Pancreas (tissue), 10 donors: ENCODE measurements around the gene CLC. TPM values are rescaled to one million over a fixed set of nuclear protein-coding genes. Genes with fewer than 3 reads are reported as not detected.
"Not testable (repeated sequence)": the region's sequence is repeated elsewhere in the genome, so short reads cannot be mapped to it uniquely, and the experiment has no call there.

Experiments used
- ATAC-seq, 4 donors: fragments of 200-7000 bp; cut with Tn5 transposase; one replicate each; pipeline versions ENCODE4 v1.8.0 to v1.9.1; 2020; ENCODE audit warnings: mild to moderate bottlenecking in 4 of 4, moderate library complexity in 4 of 4
- DNase-seq, 6 donors: peaks; one replicate each; pipeline ENCODE4 v3.0.0-alpha.2; 2020
- FAIRE-seq: peaks from 2 replicates; lab custom pipeline; 2012; peaks lifted over from hg19 to GRCh38; lab: Jason Lieb, UNC
- H3K27ac ChIP-seq, 4 donors: fragments of 200-600 bp; sonication (generic); 1 replicate in 3 of 4; 2 replicates in 1 of 4; pipeline versions ENCODE4 v1.5.0 to v1.8.0; 2020
- H3K27me3 ChIP-seq, 4 donors: fragments of 200-600 bp; one replicate each; pipeline ENCODE4 v1.8.0; 2021
- H3K36me3 ChIP-seq, 3 donors: fragments of 200-600 bp; sonication (generic) in 1 of 3; one replicate each; pipeline versions ENCODE4 v1.5.0 to v1.8.0; 2020 to 2021
- H3K4me1 ChIP-seq, 3 donors: fragments of 200-600 bp; one replicate each; pipeline ENCODE4 v1.8.0; 2021
- H3K4me3 ChIP-seq, 4 donors: fragments of 200-600 bp; sonication (generic) in 2 of 4; one replicate each; pipeline versions ENCODE4 v1.5.0 to v1.8.0; 2020 to 2021
- H3K9me3 ChIP-seq, 4 donors: fragments of 200-600 bp; one replicate each; pipeline ENCODE4 v1.8.0; 2021
- WGBS, 2 donors: extraction: QIAGEN DNeasy Blood & Tissue Kit; methylation state at CpG; one replicate each; pipeline ENCODE4 v1.1.7; 2013; 5-methylcytosine and 5-hydroxymethylcytosine counted together
- intact Hi-C, 3 donors: fragments of 100-400 bp; cut with DNase I; formaldehyde crosslinking; loops; one replicate each; pipeline versions ENCODE4 v1.11.1 to v1.14.2; 2022
- polyA plus RNA-seq, 2 donors: library from polyadenylated mRNA; stranded (reverse); fragments of 200-250 nt; gene quantifications; one replicate each; pipeline ENCODE4 v1.2.3, GENCODE V29; 2013
- total RNA-seq, 6 donors: library from RNA; stranded (reverse); fragmentation: NEBNext Ultra II Directional in 4 of 6; extraction: Animal tissue kit (Norgen Biotek cat#: 25700) in 4 of 6; gene quantifications; one replicate each; pipeline versions ENCODE4 v1.2.1 to v1.2.4, GENCODE V29; 2021 to 2023
- TF ChIP-seq, protein P1 (sequence below), 4 donors: fragments of 200-600 bp; sonication (generic) in 3 of 4; IDR thresholded peaks; one replicate each; pipeline versions ENCODE4 v1.5.0 to v1.8.0; 2021; ENCODE audit warnings: antibody characterized with exemption in 4 of 4
- donor health status: healthy with polysubstance abuse.
- donor health status: DM: no; HTN: no; CAD: no; lungs with moderate emphysema.
- donor health status: DM: no; HTN: no; CAD: no.
- donor health status: control.
- donor health status: control.
- donor health status: Bipolar disorder and iron deficiency.
- donor health status: DM: yes; HTN: yes; CAD: no.
- donor health status: DM: no; HTN: no; CAD: no.
- donor health status: DM: no; HTN: no; CAD: no.
- donor health status: DM: yes; HTN: yes; CAD: no.

CLC gene
- total and polyA plus RNA-seq, 8 donors, result 0.47 to 1.4 TPM; not detected in 6

DNA sequence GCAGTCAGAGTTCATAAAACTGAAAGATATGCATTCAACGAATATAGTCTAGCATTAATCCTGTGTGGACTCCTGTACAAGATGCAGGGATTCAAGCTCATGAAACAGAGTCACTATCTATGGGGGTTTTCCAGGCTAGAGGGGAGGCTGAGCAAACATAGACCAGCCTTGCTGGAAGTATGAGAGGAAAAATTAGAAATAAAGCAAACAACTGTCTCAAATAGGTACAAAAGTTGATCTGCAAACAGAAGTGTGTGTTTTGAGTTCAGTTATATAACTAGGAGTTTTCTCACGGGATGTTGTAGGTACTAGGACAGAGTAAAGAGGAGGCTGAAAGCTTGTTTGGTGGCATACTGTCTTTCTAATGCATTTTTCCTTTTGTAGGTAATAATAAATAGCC is 42.1 kb downstream of the CLC start:
- DNase-seq (no peak), ATAC-seq (no peak), FAIRE-seq (no peak)
- Histone ChIP-seq H3K9me3 (no peaks in the 10 kb centered on the region), H3K36me3 (no peaks in the 10 kb centered on the region), H3K4me1 (no peaks in the 10 kb centered on the region), H3K4me3 (no peak overlapping the region), H3K27ac (no peak overlapping the region), H3K27me3 (no peaks in the 10 kb centered on the region)
- TF ChIP-seq, protein P1, sequence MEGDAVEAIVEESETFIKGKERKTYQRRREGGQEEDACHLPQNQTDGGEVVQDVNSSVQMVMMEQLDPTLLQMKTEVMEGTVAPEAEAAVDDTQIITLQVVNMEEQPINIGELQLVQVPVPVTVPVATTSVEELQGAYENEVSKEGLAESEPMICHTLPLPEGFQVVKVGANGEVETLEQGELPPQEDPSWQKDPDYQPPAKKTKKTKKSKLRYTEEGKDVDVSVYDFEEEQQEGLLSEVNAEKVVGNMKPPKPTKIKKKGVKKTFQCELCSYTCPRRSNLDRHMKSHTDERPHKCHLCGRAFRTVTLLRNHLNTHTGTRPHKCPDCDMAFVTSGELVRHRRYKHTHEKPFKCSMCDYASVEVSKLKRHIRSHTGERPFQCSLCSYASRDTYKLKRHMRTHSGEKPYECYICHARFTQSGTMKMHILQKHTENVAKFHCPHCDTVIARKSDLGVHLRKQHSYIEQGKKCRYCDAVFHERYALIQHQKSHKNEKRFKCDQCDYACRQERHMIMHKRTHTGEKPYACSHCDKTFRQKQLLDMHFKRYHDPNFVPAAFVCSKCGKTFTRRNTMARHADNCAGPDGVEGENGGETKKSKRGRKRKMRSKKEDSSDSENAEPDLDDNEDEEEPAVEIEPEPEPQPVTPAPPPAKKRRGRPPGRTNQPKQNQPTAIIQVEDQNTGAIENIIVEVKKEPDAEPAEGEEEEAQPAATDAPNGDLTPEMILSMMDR (IDR thresholded peaks at IDR 0.05), result no peak
- 31 to 36% methylated on average over 2 of the region's 2 CpGs for WGBS, 2 donors
- intact Hi-C loops, result no loop called here

DNA sequence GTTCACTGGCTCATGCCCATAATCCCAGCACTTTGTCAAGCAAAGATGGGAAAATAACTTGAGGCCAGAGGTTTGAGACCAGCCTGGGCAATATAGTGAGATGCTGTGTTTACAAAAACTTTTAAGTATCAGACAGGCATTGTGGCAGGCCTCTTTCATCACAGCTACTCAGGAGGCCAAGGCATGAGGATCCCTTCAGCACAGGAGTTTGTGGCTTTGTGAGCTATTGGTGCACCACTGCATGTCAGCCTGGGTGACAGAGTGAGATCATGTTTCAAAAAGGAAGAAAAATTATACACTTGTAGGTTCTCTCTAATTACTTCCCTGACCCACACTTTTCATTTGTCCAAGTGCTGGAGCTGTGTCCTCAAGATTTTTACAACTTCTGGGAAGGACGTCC is 45.0 kb downstream of the CLC start:
- Histone ChIP-seq H3K27ac (no peak overlapping the region), H3K9me3 (no peaks in the 10 kb centered on the region), H3K27me3 (no peaks in the 10 kb centered on the region), H3K4me1 (no peaks in the 10 kb centered on the region), H3K4me3 (no peak overlapping the region), H3K36me3 (no peaks in the 10 kb centered on the region)
- DNase-seq, result no peak
- TF ChIP-seq, protein P1 (IDR thresholded peaks at IDR 0.05), result no peak
- WGBS, 2 donors, result 75 to 81% methylated on average over 1 of the region's 1 CpG
- ATAC-seq, result no peak
- intact Hi-C loops, result no loop called here
- FAIRE-seq, result no peak

DNA sequence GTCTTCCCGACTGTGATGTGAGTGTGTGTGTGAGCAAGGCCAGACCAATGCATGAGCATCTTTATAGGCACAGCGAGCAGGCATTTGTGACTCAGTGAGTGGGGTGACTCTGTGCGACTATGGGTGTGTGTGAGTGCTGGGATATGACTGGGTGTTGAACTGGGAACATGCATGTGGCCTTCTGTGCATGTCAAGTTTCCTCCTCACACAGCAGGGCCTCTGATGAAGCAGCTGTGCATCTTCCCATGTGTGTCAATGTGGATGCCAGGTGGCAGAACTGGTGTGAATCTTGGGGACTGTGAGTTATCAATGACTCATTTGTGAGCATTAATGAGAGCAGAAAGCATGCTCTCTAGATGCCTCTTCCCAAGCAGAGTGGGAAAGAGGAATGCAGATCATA is 45.7 kb downstream of the CLC start:
- intact Hi-C loops, result no loop called here
- TF ChIP-seq, protein P1 (IDR thresholded peaks at IDR 0.05), result no peak
- no peak for FAIRE-seq

DNA sequence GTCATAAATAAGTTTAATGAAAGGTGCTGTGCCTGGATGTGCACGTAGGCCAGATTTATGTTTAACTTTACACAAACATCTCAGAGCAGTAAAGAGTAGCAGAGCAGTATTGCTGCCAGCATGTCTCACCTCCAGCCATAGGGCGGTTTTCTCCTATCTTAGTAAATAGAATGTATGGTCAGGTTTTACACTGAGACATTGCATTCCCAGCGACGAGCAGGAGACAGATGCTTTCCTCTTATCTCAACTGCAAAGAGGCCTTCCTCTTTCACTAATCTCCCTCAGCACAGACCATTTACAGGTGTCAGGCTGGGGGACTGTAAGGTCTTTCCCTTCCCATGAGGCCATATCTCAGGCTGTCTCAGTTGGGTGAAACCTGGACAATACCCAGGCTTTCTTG is 49.2 kb downstream of the CLC start:
- not testable (repeated sequence) for FAIRE-seq

More for the DNA sequence above, 45.7 kb downstream of the CLC start:
- 60 to 68% methylated on average over 3 of the region's 3 CpGs for WGBS, 2 donors
- Histone ChIP-seq H3K27me3 (no peaks in the 10 kb centered on the region), H3K4me3 (no peak overlapping the region), H3K36me3 (no peaks in the 10 kb centered on the region), H3K27ac (no peak overlapping the region), H3K4me1 (no peaks in the 10 kb centered on the region), H3K9me3 (no peaks in the 10 kb centered on the region)
- ATAC-seq (peak in 2 of 4 donors; percentile 18 to 71), DNase-seq (peak in 3 of 6 donors; percentile 29 to 67 (median 44))

DNA sequence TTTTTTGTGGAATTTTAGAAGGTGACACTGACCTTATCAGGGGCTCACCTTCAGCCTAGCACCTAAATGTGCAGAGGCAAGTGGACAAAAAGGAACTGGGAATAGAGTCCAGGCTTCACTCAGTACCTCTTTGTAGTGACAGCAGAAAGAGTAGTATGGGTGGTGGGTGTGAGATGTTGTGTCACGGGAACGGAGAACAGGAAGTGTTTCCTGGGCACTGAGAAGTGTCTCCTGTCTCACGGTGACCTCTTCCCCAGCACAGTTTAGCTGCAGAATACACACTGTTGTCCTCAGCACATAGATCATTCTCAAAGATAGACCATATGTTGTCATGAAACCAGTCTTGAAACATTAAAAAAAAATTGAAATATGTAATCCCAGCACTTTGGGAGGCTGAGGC is 51.1 kb downstream of the CLC start:
- no peaks in the 10 kb centered on the region for H3K27me3 ChIP-seq
- no peak overlapping the region for H3K27ac ChIP-seq
- FAIRE-seq (no peak), ATAC-seq (no peak), DNase-seq (no peak)
- H3K36me3 ChIP-seq, result no peaks in the 10 kb centered on the region
- intact Hi-C loops, result no loop called here
- H3K9me3 ChIP-seq, result no peaks in the 10 kb centered on the region
- no peak overlapping the region for H3K4me3 ChIP-seq
- H3K4me1 ChIP-seq, result no peaks in the 10 kb centered on the region
- WGBS, 2 donors, result 80 to 88% methylated on average over 3 of the region's 3 CpGs
- TF ChIP-seq, protein P1 (IDR thresholded peaks at IDR 0.05), result no peak

More for the DNA sequence above, 49.2 kb downstream of the CLC start:
- H3K27ac ChIP-seq, ATAC-seq, H3K9me3 ChIP-seq, intact Hi-C loops, H3K4me3 ChIP-seq, DNase-seq, H3K4me1 ChIP-seq, H3K36me3 ChIP-seq, H3K27me3 ChIP-seq: not testable (repeated sequence)
- 70 to 72% methylated on average over 4 of the region's 4 CpGs for WGBS, 2 donors
